ENCODE measurements around the gene MPZL3. TPM values are rescaled to one million over a fixed set of nuclear protein-coding genes. Genes with fewer than 3 reads are reported as not detected.

The MPZL3 gene
- total and polyA plus RNA-seq, 4 experiments from 2014 or later, result 12.3 to 32.0 (median 21.3) TPM

DNA sequence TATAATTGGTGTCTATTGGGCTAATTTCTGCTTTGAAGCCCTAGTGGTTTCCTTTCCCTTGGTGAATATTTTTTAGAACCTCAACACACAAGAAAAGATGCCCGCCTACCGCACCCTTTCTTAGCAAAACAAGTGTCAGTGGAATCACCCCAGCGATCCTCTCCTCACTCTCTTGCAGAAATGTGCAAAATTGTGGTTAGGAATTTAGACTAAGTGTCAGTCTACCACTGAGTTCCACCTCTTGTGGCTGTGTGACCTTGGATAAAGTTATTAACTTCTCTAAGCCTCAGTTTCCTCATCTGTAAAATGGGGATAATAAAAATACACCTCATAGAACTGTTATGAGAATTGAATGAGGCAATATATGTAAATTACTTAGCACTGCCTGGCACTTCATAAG is 22.1 kb downstream of the MPZL3 start:
- ChIA-PET POLR2A (ENCODE audit: partially characterized antibody) (interaction anchor here (0.7 to 6.6 kb wide), 14 partner anchors 12 to 181 kb away, joined by 3 to 73 read pairs (median 4); partner anchors contain the start of genes CD3G and MPZL3), CTCF (ENCODE audit: partially characterized antibody) (interaction anchor here (0.8 to 2.5 kb wide), 7 partner anchors 9 to 61 kb away, joined by 3 to 14 read pairs (median 4); partner anchors contain the start of gene MPZL3)
- peak; percentile 74 to 84 (median 80) for DNase-seq
- peaks cover 6 to 48% (median 33%) of the 10 kb centered on the region in 4 donors for H3K4me1 Mint-ChIP-seq
- no peaks in the 10 kb centered on the region for H3K27me3 Mint-ChIP-seq
- Histone ChIP-seq H3K36me3 (ENCODE audit: insufficient read depth, low read length) (peaks cover 18% of the 10 kb centered on the region), H3K9me3 (ENCODE audit: control insufficient read depth in 1 of 2, low read length in 2 of 2) (no peaks in the 10 kb centered on the region), H3K4me1 (ENCODE audit: insufficient read depth, low read length) (peaks cover 70% of the 10 kb centered on the region), H3K27me3 (ENCODE audit: insufficient read depth, low read length) (no peaks in the 10 kb centered on the region), H3K4me3 (ENCODE audit: low read length in 2 of 2) (no peak overlapping the region), H3K27ac (ENCODE audit: low read depth, low read length) (peak overlapping the region; percentile 58)
- intact Hi-C loops (cut with micrococcal nuclease), result loop anchor here (1.0 kb wide), 1 partner anchor 11 kb away; no protein-coding TSS in a partner anchor
- H3K4me3 Mint-ChIP-seq, result peak overlapping the region in 3 of 8 donors; percentile 45 to 65 (median 52)
- no peaks in the 10 kb centered on the region for H3K9me3 Mint-ChIP-seq
- peaks cover 34 to 46% of the 10 kb centered on the region in 2 donors for H3K36me3 Mint-ChIP-seq
- H3K27ac Mint-ChIP-seq, result no peak overlapping the region

- Histone ChIP-seq H3K9me3 (ENCODE audit: control insufficient read depth in 1 of 2, low read length in 2 of 2) (no peaks in the 10 kb centered on the region), H3K4me3 (ENCODE audit: low read length in 2 of 2) (peak overlapping the region in 1 of 2 donors; percentile 25), H3K27me3 (ENCODE audit: insufficient read depth, low read length) (no peaks in the 10 kb centered on the region), H3K36me3 (ENCODE audit: insufficient read depth, low read length) (peaks cover 14% of the 10 kb centered on the region), H3K4me1 (ENCODE audit: insufficient read depth, low read length) (peaks cover 73% of the 10 kb centered on the region), H3K27ac (ENCODE audit: low read depth, low read length) (peak overlapping the region; percentile 58)
- ChIA-PET POLR2A (ENCODE audit: partially characterized antibody) (interaction anchor here (0.6 to 6.6 kb wide), 15 partner anchors 12 to 562 kb away, joined by 3 to 73 read pairs (median 4); partner anchors contain the start of genes CD3G, DDX6 and MPZL3), CTCF (ENCODE audit: partially characterized antibody) (interaction anchor here (0.8 to 2.5 kb wide), 7 partner anchors 13 to 62 kb away, joined by 3 to 14 read pairs (median 4); partner anchors contain the start of gene MPZL3)
- DNase-seq, result no peak
- intact Hi-C loops (cut with micrococcal nuclease), result no loop called here
- H3K36me3 Mint-ChIP-seq, result peaks cover 31 to 38% of the 10 kb centered on the region in 2 donors
- H3K27ac Mint-ChIP-seq, result no peak overlapping the region
- peaks cover 13 to 51% (median 38%) of the 10 kb centered on the region in 4 donors for H3K4me1 Mint-ChIP-seq
- peak overlapping the region in 4 of 8 donors; percentile 23 to 78 (median 58) for H3K4me3 Mint-ChIP-seq
- no peaks in the 10 kb centered on the region for H3K27me3 Mint-ChIP-seq
- H3K9me3 Mint-ChIP-seq, result no peaks in the 10 kb centered on the region
Observed at GRCh38 chr11:118229274-118229847, 22.8 kb downstream of the MPZL3 start.

GRCh38 chr11:118227865-118228785 is 24.0 kb downstream of the MPZL3 start:
- DNase-seq, result peak in 4 of 5 donors; percentile 51 to 67 (median 62)
- POLR2A ChIA-PET (ENCODE audit: partially characterized antibody), result interaction anchor here (1.0 to 6.6 kb wide), 12 partner anchors 10 to 76 kb away, joined by 3 to 142 read pairs (median 11); partner anchors contain the start of gene MPZL3
- peaks cover 19 to 33% of the 10 kb centered on the region in 2 donors for H3K36me3 Mint-ChIP-seq

GRCh38 chr11:118226781-118227180 is 25.4 kb downstream of the MPZL3 start:
- Histone ChIP-seq H3K27me3 (ENCODE audit: insufficient read depth, low read length) (no peaks in the 10 kb centered on the region), H3K9me3 (ENCODE audit: control insufficient read depth in 1 of 2, low read length in 2 of 2) (no peaks in the 10 kb centered on the region), H3K4me1 (ENCODE audit: insufficient read depth, low read length) (peaks cover 94% of the 10 kb centered on the region), H3K36me3 (ENCODE audit: insufficient read depth, low read length) (no peaks in the 10 kb centered on the region), H3K27ac (ENCODE audit: low read depth, low read length) (peak overlapping the region; percentile 58), H3K4me3 (ENCODE audit: low read length in 2 of 2) (no peak overlapping the region)
- ChIA-PET POLR2A (ENCODE audit: partially characterized antibody) (interaction anchor here (0.9 to 4.6 kb wide), 18 partner anchors 8 to 115 kb away, joined by 3 to 142 read pairs (median 6); partner anchors contain the start of genes CD3D and MPZL3), CTCF (ENCODE audit: partially characterized antibody) (interaction anchor here (0.8 to 4.3 kb wide), 9 partner anchors 9 to 69 kb away, joined by 3 to 47 read pairs (median 5); partner anchors contain the start of gene MPZL2)
- intact Hi-C loops (cut with micrococcal nuclease), result no loop called here
- Mint-ChIP-seq H3K9me3 (no peaks in the 10 kb centered on the region), H3K36me3 (peaks cover 12 to 25% of the 10 kb centered on the region in 2 donors), H3K4me1 (peaks cover 37 to 59% (median 45%) of the 10 kb centered on the region in 4 donors), H3K4me3 (peak overlapping the region in 6 of 8 donors; percentile 64 to 72 (median 70)), H3K27me3 (no peaks in the 10 kb centered on the region), H3K27ac (peak overlapping the region in 2 of 7 donors; percentile 94 to 95)
- DNase-seq, result no peak

More at GRCh38 chr11:118227865-118228785, 24.0 kb downstream of the MPZL3 start:
- CTCF ChIA-PET (ENCODE audit: partially characterized antibody), result interaction anchor here (1.6 to 4.2 kb wide), 4 partner anchors 12 to 57 kb away, joined by 8 to 47 read pairs (median 12); no protein-coding TSS in a partner anchor
- no peaks in the 10 kb centered on the region for H3K27me3 ChIP-seq (ENCODE audit: insufficient read depth, low read length)
- peaks cover 84% of the 10 kb centered on the region for H3K4me1 ChIP-seq (ENCODE audit: insufficient read depth, low read length)
- H3K4me1 Mint-ChIP-seq, result peaks cover 25 to 54% (median 39%) of the 10 kb centered on the region in 4 donors
- H3K4me3 Mint-ChIP-seq, result peak overlapping the region in 7 of 8 donors; percentile 22 to 79 (median 78)
- peak overlapping the region; percentile 58 for H3K27ac ChIP-seq (ENCODE audit: low read depth, low read length)
- peaks cover 8% of the 10 kb centered on the region for H3K36me3 ChIP-seq (ENCODE audit: insufficient read depth, low read length)
- H3K9me3 ChIP-seq (ENCODE audit: control insufficient read depth in 1 of 2, low read length in 2 of 2), result no peaks in the 10 kb centered on the region
- H3K27ac Mint-ChIP-seq, result peak overlapping the region in 2 of 7 donors; percentile 94 to 95
- no peaks in the 10 kb centered on the region for H3K9me3 Mint-ChIP-seq
- intact Hi-C loops (cut with micrococcal nuclease), result no loop called here
- peak overlapping the region in 1 of 2 donors; percentile 5 for H3K4me3 ChIP-seq (ENCODE audit: low read length in 2 of 2)
- H3K27me3 Mint-ChIP-seq, result no peaks in the 10 kb centered on the region

DNA sequence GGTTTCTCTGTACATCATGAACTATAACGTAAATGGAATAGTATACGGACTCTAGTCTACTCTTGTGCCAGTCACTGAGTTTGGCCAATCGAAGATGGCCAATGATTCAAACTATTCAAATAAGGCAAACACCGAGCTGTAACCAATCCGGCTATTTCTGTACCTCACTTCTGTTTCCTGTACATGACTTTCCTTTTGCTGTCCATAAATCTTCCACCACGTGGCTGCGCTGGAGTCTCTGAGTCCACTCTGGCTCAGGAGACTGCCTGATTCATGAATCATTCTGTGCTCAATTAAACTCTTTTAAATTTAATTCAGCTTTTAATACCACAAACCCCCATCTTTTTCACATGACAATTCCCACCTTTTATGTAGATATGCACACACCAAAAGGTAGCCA is 25.9 kb downstream of the MPZL3 start:
- Mint-ChIP-seq H3K9me3 (no peaks in the 10 kb centered on the region), H3K4me3 (peak overlapping the region in 6 of 8 donors; percentile 64 to 72 (median 70)), H3K27me3 (no peaks in the 10 kb centered on the region), H3K27ac (peak overlapping the region in 2 of 7 donors; percentile 94 to 95), H3K4me1 (peaks cover 42 to 59% (median 50%) of the 10 kb centered on the region in 4 donors), H3K36me3 (peaks cover 12 to 25% of the 10 kb centered on the region in 2 donors)
- H3K36me3 ChIP-seq (ENCODE audit: insufficient read depth, low read length), result no peaks in the 10 kb centered on the region
- H3K27ac ChIP-seq (ENCODE audit: low read depth, low read length), result peak overlapping the region; percentile 58
- CTCF ChIA-PET (ENCODE audit: partially characterized antibody), result interaction anchor here (0.8 to 4.3 kb wide), 8 partner anchors 11 to 54 kb away, joined by 3 to 47 read pairs (median 10); partner anchors contain the start of gene MPZL2
- H3K9me3 ChIP-seq (ENCODE audit: control insufficient read depth in 1 of 2, low read length in 2 of 2), result no peaks in the 10 kb centered on the region
- POLR2A ChIA-PET (ENCODE audit: partially characterized antibody), result interaction anchor here (1.0 to 4.6 kb wide), 15 partner anchors 8 to 347 kb away, joined by 3 to 142 read pairs (median 7); partner anchors contain the start of genes CD3D, CD3E and MPZL3
- no peaks in the 10 kb centered on the region for H3K27me3 ChIP-seq (ENCODE audit: insufficient read depth, low read length)
- no peak for DNase-seq
- intact Hi-C loops (cut with micrococcal nuclease), result no loop called here
- peaks cover 94% of the 10 kb centered on the region for H3K4me1 ChIP-seq (ENCODE audit: insufficient read depth, low read length)
- no peak overlapping the region for H3K4me3 ChIP-seq (ENCODE audit: low read length in 2 of 2)

DNA sequence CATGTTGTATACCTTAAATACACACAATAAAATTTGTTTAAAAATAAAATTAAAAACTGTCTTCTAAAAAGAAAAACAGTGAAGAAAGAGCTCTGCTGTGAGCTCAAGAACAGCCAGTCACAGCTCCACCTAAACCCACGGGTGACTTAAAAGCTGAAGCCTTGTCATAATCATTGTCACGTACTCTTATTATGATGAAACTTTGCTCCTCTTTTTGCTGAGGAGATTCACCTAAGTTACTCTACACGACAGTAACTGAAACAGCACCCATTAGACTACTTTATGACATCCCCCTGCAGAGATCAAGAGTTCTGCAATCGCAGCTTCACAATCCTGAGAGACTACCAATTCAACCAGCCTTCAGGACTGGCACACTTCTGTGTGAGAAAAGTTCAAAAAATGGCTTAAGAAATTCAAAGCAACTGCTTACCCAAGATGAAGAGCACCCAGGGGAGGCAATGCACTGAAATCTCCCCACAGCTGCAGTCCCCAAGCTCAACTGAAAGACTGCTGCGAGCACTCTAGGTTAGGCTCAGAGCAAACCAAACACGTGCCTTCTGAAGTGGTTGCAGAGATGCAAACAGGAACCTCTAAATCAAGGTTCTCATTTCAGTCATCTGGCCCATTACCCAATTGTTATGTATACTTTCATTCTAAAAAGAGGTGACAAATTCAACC is 27.5 kb downstream of the MPZL3 start, which contains the start of gene JAML:
Gene JAML (minus strand): TSS at position 501 of the 678 bp plus-strand sequence. CDS start 10,145 bp downstream, outside the sequence.
- Mint-ChIP-seq H3K27me3 (no peaks in the 10 kb centered on the region), H3K36me3 (peaks cover 19 to 23% of the 10 kb centered on the region in 2 donors), H3K27ac (peak within 1 kb of the TSS; percentile 82 to 99 (median 93)), H3K9me3 (no peaks in the 10 kb centered on the region), H3K4me1 (peaks cover 58 to 66% (median 61%) of the 10 kb centered on the region in 4 donors), H3K4me3 (peak within 1 kb of the TSS; percentile 85 to 100 (median 96))
- intact Hi-C loops (cut with micrococcal nuclease), result loop anchor here (1.0 to 2.0 kb wide), 6 partner anchors 7 to 177 kb away; partner anchors contain the start of genes ATP5MG and MPZL3
- ChIA-PET POLR2A (ENCODE audit: partially characterized antibody) (interaction anchor here (0.6 to 4.6 kb wide), 36 partner anchors 8 to 701 kb away, joined by 3 to 142 read pairs (median 4); partner anchors contain the start of genes ARCN1, BCL9L, CD3D and CD3E), CTCF (ENCODE audit: partially characterized antibody) (interaction anchor here (0.7 to 4.3 kb wide), 18 partner anchors 9 to 129 kb away, joined by 3 to 47 read pairs (median 4); partner anchors contain the start of genes MPZL2 and MPZL3)
- DNase-seq, result peak; percentile 78 to 86 (median 81)
- peak within 1 kb of the TSS; percentile 60 for H3K27ac ChIP-seq (ENCODE audit: low read depth, low read length)
- H3K27me3 ChIP-seq (ENCODE audit: insufficient read depth, low read length), result no peaks in the 10 kb centered on the region
- no peaks in the 10 kb centered on the region for H3K9me3 ChIP-seq (ENCODE audit: control insufficient read depth in 1 of 2, low read length in 2 of 2)
- peaks cover 94% of the 10 kb centered on the region for H3K4me1 ChIP-seq (ENCODE audit: insufficient read depth, low read length)
- H3K4me3 ChIP-seq (ENCODE audit: low read length in 2 of 2), result peak within 1 kb of the TSS; percentile 68 to 76
- no peaks in the 10 kb centered on the region for H3K36me3 ChIP-seq (ENCODE audit: insufficient read depth, low read length)

Data from CD4-positive, alpha-beta memory T cell (primary cell).